ENCODE data around the gene BEGAIN.
A peak's percentile ranks its signal among the peaks of the same experiment; 100 is the strongest.

- TF ChIP-seq CTCF (IDR thresholded peaks at IDR 0.05; ENCODE audit: extremely low read depth in 1 of 2, insufficient read depth in 1 of 2, low read depth in 1 of 2, low read length in 2 of 2) (no peak), POLR2A (IDR thresholded peaks at IDR 0.05; ENCODE audit: low read depth, low read length) (no peak), EZH2 (IDR thresholded peaks at IDR 0.05; ENCODE audit: borderline replicate concordance, low read depth, low read length, severe bottlenecking) (peak; percentile 25)
Observed at GRCh38 chr14:100587763-100588411, 670 bp upstream of the BEGAIN start.
